ENCODE results near the gene MAN2B1. TPM values are rescaled to one million over a fixed set of nuclear protein-coding genes. Genes with fewer than 3 reads are reported as not detected.

MAN2B1 gene
- polyA plus RNA-seq, 1 donor: 35.6 TPM

GRCh38 chr19:12610540-12611360 is 55.8 kb downstream of the MAN2B1 start, which contains the start of the genes ZNF490 and ZNF791:
Gene ZNF490 (minus strand): TSS chr19:12610813. CDS start chr19:12610680, 133 bp downstream.
Gene ZNF791 (plus strand): TSS chr19:12610920. CDS start chr19:12611080, 160 bp downstream.
- DNase-seq: peak; percentile 97

GRCh38 chr19:12607631-12608030 is 58.9 kb downstream of the MAN2B1 start:
- no peak for DNase-seq

- no peak for DNase-seq
Measured at GRCh38 chr19:12606796-12607195, 59.7 kb downstream of the MAN2B1 start.

- DNase-seq: no peak
Measured at GRCh38 chr19:12603714-12604113, 62.8 kb downstream of the MAN2B1 start.

GRCh38 chr19:12597594-12597993 is 68.9 kb downstream of the MAN2B1 start:
- no peak for DNase-seq

- DNase-seq: no peak
Measured at GRCh38 chr19:12596927-12597548, 69.5 kb downstream of the MAN2B1 start.

Other genes starting within 250 kb of the MAN2B1 start
- gene ZNF443, start 225.7 kb downstream of the MAN2B1 start, polyA plus RNA-seq (ENCODE audit: insufficient read length): 2.7 TPM
- 3.5 TPM for gene ZNF709, start 181.9 kb downstream of the MAN2B1 start, polyA plus RNA-seq (ENCODE audit: insufficient read length)
- gene ZNF564, start 115.3 kb downstream of the MAN2B1 start, polyA plus RNA-seq (ENCODE audit: insufficient read length): 4.5 TPM
- 3.8 TPM for gene ZNF490, start 55.9 kb downstream of the MAN2B1 start, polyA plus RNA-seq (ENCODE audit: insufficient read length)
- 13.3 TPM for gene ZNF791, start 55.8 kb downstream of the MAN2B1 start, polyA plus RNA-seq (ENCODE audit: insufficient read length)
- gene WDR83, start 65 bp upstream of the MAN2B1 start, polyA plus RNA-seq (ENCODE audit: insufficient read length): 12.3 TPM
- gene DHPS, start 15.1 kb upstream of the MAN2B1 start, polyA plus RNA-seq (ENCODE audit: insufficient read length): 73.4 TPM
- gene GNG14, start 21.3 kb upstream of the MAN2B1 start, polyA plus RNA-seq (ENCODE audit: insufficient read length): 0.65 TPM
- 5.2 TPM for gene FBXW9, start 29.9 kb upstream of the MAN2B1 start, polyA plus RNA-seq (ENCODE audit: insufficient read length)
- gene TNPO2, start 57.2 kb upstream of the MAN2B1 start, polyA plus RNA-seq (ENCODE audit: insufficient read length): 60.9 TPM
- 191 TPM for gene TRIR, start 67.9 kb upstream of the MAN2B1 start, polyA plus RNA-seq (ENCODE audit: insufficient read length)
- gene GET3, start 70.8 kb upstream of the MAN2B1 start, polyA plus RNA-seq (ENCODE audit: insufficient read length): 41.1 TPM
- gene BEST2, start 85.0 kb upstream of the MAN2B1 start, polyA plus RNA-seq (ENCODE audit: insufficient read length): 0.09 TPM
- gene HOOK2, start 108.8 kb upstream of the MAN2B1 start, polyA plus RNA-seq (ENCODE audit: insufficient read length): 30.2 TPM
- gene JUNB, start 124.7 kb upstream of the MAN2B1 start, polyA plus RNA-seq (ENCODE audit: insufficient read length): 36.5 TPM
- 169 TPM for gene PRDX2, start 135.1 kb upstream of the MAN2B1 start, polyA plus RNA-seq (ENCODE audit: insufficient read length)
- gene THSD8, start 135.3 kb upstream of the MAN2B1 start, polyA plus RNA-seq (ENCODE audit: insufficient read length): 2.2 TPM
- 21.9 TPM for gene RNASEH2A, start 139.8 kb upstream of the MAN2B1 start, polyA plus RNA-seq (ENCODE audit: insufficient read length)
- not detected for gene RTBDN, start 167.8 kb upstream of the MAN2B1 start, polyA plus RNA-seq (ENCODE audit: insufficient read length)
- 0.27 TPM for gene MAST1, start 171.8 kb upstream of the MAN2B1 start, polyA plus RNA-seq (ENCODE audit: insufficient read length)
- 10.9 TPM for gene DNASE2, start 214.7 kb upstream of the MAN2B1 start, polyA plus RNA-seq (ENCODE audit: insufficient read length)
- gene KLF1, start 220.5 kb upstream of the MAN2B1 start, polyA plus RNA-seq (ENCODE audit: insufficient read length): 0.88 TPM
- 30.4 TPM for gene GCDH, start 224.4 kb upstream of the MAN2B1 start, polyA plus RNA-seq (ENCODE audit: insufficient read length)